Gastroesophageal sphincter (tissue), 4 donors: Measurements from ENCODE around the gene CD34. TPM values are rescaled to one million over a fixed set of nuclear protein-coding genes. Genes with fewer than 3 reads are reported as not detected.
A peak's percentile ranks its signal among the peaks of the same experiment; 100 is the strongest.

Source experiments
- ATAC-seq: fragments of 150-250 bp; one replicate; pipeline ENCODE4 v1.9.1; 2016; ENCODE audit warnings: mild to moderate bottlenecking, moderate library complexity
- H3K27ac ChIP-seq, 4 donors: fragments of 200-600 bp; sonication (generic) in 3 of 4; 1 replicate in 3 of 4; 2 replicates in 1 of 4; pipeline ENCODE4 v1.5.1; 2016 to 2019
- H3K27me3 ChIP-seq: fragments of 200-600 bp; sonication (generic); one replicate; pipeline ENCODE4 v1.5.1; 2019
- H3K36me3 ChIP-seq, 2 donors: fragments of 200-600 bp; sonication (generic); one replicate each; pipeline ENCODE4 v1.5.1; 2019; ENCODE audit warnings: control low read depth in 1 of 2
- H3K4me1 ChIP-seq, 3 donors: fragments of 200-600 bp; sonication (generic); 1 replicate in 2 of 3; 2 replicates in 1 of 3; pipeline ENCODE4 v1.5.1; 2016 to 2019; ENCODE audit warnings: control low read depth in 2 of 3
- H3K4me3 ChIP-seq, 2 donors: fragments of 200-600 bp; sonication (generic); one replicate each; pipeline ENCODE4 v1.5.1; 2019; ENCODE audit warnings: mild to moderate bottlenecking in 1 of 2, moderate library complexity in 1 of 2
- H3K9me3 ChIP-seq, 3 donors: fragments of 200-600 bp; sonication (generic); one replicate each; pipeline ENCODE4 v1.5.1; 2017 to 2019; ENCODE audit warnings: control low read depth in 2 of 3
- CTCF ChIP-seq, 4 experiments: fragments of 200-600 bp in 2 of 4; fragments of 450-650 bp in 2 of 4; sonication (generic) in 1 of 4; IDR thresholded peaks; one replicate each; pipeline ENCODE4 v1.5.1; 2017 to 2019; ENCODE audit warnings: antibody characterized with exemption in 4 of 4, mild to moderate bottlenecking in 2 of 4, moderate library complexity in 2 of 4
- EP300 ChIP-seq: sonication (generic); formaldehyde crosslinking; IDR thresholded peaks from one replicate; pipeline ENCODE4 v1.6.1; 2017; ENCODE audit warnings: antibody characterized with exemption, mild to moderate bottlenecking
- POLR2A ChIP-seq, 2 donors: fragments of 450-650 bp; IDR thresholded peaks; one replicate each; pipeline ENCODE4 v1.6.1; 2017; ENCODE audit warnings: antibody characterized with exemption in 2 of 2, mild to moderate bottlenecking in 2 of 2, moderate library complexity in 1 of 2
- POLR2AphosphoS5 ChIP-seq: sonication (generic); formaldehyde crosslinking; IDR thresholded peaks from one replicate; pipeline ENCODE4 v1.6.1; 2017; ENCODE audit warnings: antibody characterized with exemption
- WGBS, 2 donors: methylation state at CpG; one replicate each; pipeline ENCODE4 v1.1.5; 2018; ENCODE audit warnings: low coverage in 1 of 2; 5-methylcytosine and 5-hydroxymethylcytosine counted together
- total RNA-seq, 4 donors: library from RNA; depleted of rRNA; stranded (reverse); fragments of >200 nt; gene quantifications; one replicate each; pipeline ENCODE4 v1.1.0, GENCODE V29; 2016

CD34 gene
- total RNA-seq, 4 donors from 2014 or later = 38.9 to 114 (median 62.1) TPM

GRCh38 chr1:207958376-207959139 lies 47.6 kb upstream of the CD34 start:
- Histone ChIP-seq H3K36me3 (no peaks in the 10 kb centered on the region), H3K4me3 (peak overlapping the region; percentile 54 to 60), H3K4me1 (peaks cover 0 to 50% (median 10%) of the 10 kb centered on the region in 3 donors), H3K27ac (peak overlapping the region; percentile 5 to 97 (median 87)), H3K27me3 (no peaks in the 10 kb centered on the region), H3K9me3 (peaks cover 0 to 4% (median 0%) of the 10 kb centered on the region in 3 donors)
- no peak for TF ChIP-seq EP300
- no peak for TF ChIP-seq POLR2AphosphoS5
- TF ChIP-seq CTCF (IDR thresholded peaks at IDR 0.05) = no peak
- TF ChIP-seq POLR2A (IDR thresholded peaks at IDR 0.05) = no peak
- ATAC-seq = no peak
- 70 to 74% methylated on average over 3 to 4 of the region's 24 CpGs for WGBS, 2 donors

DNA sequence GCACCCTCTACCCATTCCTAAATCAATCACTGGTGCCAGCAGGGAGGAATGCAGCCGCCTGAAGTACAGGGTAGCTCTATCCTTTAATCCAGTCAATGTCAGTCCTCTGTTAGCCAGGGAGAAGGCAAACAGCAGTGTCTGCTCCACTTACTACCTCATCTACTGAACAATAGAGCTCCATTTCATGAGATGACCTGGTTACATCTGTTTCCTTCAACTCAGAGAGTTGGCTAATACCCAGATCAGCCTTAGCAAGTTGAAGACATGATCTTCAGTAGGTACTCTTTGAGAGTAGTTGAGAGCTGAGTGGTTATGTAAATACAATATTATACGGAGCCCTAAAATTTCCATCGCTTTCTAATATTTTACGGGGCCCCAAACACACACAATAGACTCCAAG lies 46.1 kb upstream of the CD34 start:
- Histone ChIP-seq H3K4me1 (peaks cover 0 to 36% (median 10%) of the 10 kb centered on the region in 3 donors), H3K9me3 (peaks cover 0 to 4% (median 0%) of the 10 kb centered on the region in 3 donors), H3K4me3 (no peak overlapping the region), H3K36me3 (no peaks in the 10 kb centered on the region), H3K27me3 (no peaks in the 10 kb centered on the region), H3K27ac (no peak overlapping the region)
- TF ChIP-seq POLR2A (IDR thresholded peaks at IDR 0.05) (no peak), CTCF (IDR thresholded peaks at IDR 0.05) (no peak), POLR2AphosphoS5 (no peak), EP300 (no peak)
- 84 to 89% methylated on average over 4 of the region's 4 CpGs for WGBS, 2 donors
- ATAC-seq = no peak

- Histone ChIP-seq H3K27ac (no peak overlapping the region), H3K36me3 (no peaks in the 10 kb centered on the region), H3K4me1 (peaks cover 0 to 13% (median 6%) of the 10 kb centered on the region in 3 donors), H3K4me3 (no peak overlapping the region), H3K9me3 (peaks cover 0 to 4% (median 0%) of the 10 kb centered on the region in 3 donors), H3K27me3 (no peaks in the 10 kb centered on the region)
- 100% methylated on average over 1 of the region's 1 CpG; no CpG with 5 or more reads in 1 of the 2 donors for WGBS, 2 donors
- TF ChIP-seq EP300 (no peak), CTCF (IDR thresholded peaks at IDR 0.05) (no peak), POLR2AphosphoS5 (no peak), POLR2A (IDR thresholded peaks at IDR 0.05) (no peak)
- ATAC-seq = no peak
These were observed 43.2 kb upstream of the CD34 start for GRCh38 chr1:207954104-207954503.

DNA sequence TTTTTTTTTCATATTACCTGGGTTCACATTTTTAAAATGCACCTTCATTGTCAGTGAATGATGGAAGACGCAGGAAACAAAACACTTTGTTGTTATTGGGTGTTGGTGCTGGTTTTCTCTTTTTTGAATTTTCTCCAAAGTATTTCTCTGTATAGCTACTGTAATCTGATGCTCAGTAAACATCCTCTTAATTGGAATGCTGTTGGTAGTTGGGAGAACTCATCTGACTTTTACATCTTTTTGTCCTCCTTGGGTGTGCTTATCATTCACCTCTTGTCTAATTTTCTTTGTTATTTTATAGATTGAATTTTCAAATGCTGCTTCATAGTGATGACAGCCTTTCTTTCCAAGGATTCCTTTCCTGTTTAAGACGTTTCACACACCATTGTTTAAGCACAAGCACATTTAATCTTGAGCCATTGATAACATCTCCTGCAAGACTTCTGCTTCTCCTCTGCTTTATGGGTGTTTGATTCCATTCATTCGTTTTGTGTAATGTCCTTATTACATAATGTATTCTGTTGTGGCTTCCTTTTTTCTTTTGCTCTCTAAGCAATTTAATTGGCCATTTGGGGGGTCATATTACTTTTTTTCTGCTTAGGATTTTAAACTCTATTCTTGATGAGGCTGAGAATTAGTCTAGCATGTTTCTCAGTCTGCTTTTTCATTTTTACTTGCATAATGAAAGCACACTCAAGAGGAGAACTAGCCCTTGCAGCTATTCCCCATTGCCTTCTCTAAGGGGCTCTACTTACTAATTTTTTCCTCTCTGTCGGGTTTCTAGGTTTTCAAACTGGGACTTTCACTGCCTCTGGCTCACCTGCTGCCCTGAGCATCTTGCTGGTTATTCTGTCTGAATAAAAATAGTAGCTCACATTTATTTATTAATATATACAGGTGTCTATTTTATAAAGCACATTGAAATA lies 42.0 kb upstream of the CD34 start:
- Histone ChIP-seq H3K36me3 (no peaks in the 10 kb centered on the region), H3K9me3 (peaks cover 0 to 4% (median 0%) of the 10 kb centered on the region in 3 donors), H3K27me3 (no peaks in the 10 kb centered on the region), H3K27ac (no peak overlapping the region), H3K4me3 (no peak overlapping the region), H3K4me1 (peaks cover 0 to 2% (median 0%) of the 10 kb centered on the region in 3 donors)
- TF ChIP-seq CTCF (IDR thresholded peaks at IDR 0.05) (no peak), POLR2A (IDR thresholded peaks at IDR 0.05) (no peak), POLR2AphosphoS5 (no peak), EP300 (no peak)
- no peak for ATAC-seq
- 60 to 72% methylated on average over 4 of the region's 4 CpGs for WGBS, 2 donors
